Fibroblast of peridontal ligament (primary cell): Measurements from ENCODE around the gene KRT73.

Experiments used
- DNase-seq: peaks from one replicate; pipeline ENCODE4 v3.0.0-alpha.2; 2010; ENCODE audit errors: extremely low read depth

The KRT73 gene

DNA sequence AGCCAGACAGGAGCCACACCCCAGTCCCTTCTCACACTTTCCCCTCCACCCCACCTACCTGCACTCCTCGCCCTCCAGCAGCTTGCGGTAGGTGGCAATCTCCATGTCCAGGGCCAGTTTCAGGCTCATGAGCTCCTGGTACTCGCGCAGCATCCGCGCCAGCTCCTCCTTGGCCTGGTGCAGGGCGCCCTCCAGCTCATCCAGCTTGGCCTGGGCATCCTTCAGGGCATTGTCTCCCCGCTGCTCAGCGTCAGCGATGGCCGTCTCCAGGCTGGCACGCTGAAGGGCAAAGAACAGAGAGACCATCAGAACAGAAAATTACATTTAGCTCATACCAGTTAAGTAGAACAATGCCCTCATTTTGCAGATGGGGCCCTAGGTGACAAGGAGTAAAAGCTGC lies 50.2 kb downstream of the KRT73 start:
- no peak for DNase-seq

DNA sequence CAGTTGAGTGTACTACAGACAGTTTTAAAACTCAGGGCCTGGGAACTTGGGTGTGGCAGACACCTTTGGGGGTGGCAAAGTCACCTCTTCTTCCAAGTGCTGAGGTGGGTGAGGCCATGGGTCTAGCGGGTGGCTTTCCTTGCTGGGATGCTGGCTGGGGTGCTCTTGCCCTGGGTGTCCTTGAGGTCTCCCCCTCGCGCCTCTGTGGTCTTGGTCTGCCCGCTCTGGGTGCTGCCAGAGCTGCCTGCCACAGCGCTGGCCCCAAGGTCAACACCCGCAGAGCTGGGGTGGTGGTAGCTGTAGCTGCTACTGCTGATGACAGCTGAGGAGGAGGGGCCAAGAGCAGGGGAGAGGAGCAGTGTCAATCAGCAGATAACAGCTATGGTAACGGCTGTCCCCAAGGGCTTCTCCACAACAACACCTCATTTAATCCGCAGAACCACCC lies 51.5 kb downstream of the KRT73 start:
- DNase-seq: no peak

DNA sequence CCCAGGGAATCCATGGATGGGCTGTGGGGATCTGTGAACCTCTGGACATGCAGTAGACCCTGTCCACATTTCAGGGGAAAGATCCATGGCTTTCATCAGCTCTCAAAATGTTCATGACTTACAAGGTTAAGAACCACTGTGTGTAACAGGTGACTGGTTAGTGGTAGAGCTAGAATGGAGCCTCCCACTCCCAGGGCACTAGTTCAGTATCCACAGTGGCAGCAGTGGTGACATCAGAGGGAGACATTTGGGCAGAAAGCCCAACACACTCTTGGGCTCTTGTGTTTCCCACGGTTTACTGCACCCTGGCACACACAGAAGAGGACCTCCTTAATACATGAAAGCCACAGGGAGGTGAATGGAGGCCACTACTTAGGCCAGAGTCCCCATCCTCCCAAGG lies 53.8 kb downstream of the KRT73 start:
- no peak for DNase-seq

DNA sequence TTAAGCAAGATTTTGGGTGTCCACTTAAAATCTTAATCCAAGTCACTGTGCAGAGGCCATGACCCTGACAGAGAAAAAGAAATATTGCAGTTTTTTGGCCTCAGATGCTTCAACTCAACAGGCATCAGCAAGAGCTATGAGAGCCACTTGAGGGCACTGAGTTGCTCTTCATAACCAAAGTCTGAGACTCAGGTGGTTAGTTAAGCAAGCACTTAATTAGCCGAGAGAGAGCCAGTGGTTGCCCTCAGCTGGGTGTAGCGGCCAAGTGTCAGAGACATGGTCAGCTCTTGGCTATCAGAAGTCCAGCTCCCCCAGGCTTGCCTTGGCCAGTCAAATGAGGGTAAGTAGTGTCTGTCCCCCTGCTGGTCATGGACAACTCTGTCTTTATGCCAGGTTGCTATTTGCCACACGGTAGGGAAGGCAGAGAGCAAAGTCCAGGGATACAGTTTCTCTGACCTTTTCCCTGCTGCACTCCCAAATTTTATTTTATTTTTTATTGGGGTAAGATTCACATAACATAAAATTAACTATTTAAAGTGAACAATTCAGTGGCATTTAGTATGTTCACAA lies 56.4 kb downstream of the KRT73 start:
- DNase-seq: no peak

DNA sequence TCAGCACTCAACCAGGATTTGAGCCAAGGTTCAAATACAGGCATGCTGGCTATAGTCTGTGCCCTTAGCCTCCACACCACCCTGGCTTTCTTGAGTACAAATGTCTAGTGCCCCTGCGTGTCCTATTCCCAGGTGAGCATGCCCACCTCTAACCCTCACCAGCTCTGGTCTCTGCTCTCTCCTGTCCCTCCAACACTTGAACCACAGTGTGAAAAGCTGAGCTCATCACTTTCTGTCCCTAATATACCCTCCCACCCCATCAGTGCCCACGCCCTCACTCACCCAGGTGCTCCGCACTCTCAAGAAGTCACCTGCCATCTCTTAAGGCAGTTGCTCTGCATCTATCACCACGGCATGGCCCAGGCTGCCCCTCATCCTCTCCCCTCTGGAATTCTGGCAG lies 58.4 kb downstream of the KRT73 start:
- no peak for DNase-seq

DNA sequence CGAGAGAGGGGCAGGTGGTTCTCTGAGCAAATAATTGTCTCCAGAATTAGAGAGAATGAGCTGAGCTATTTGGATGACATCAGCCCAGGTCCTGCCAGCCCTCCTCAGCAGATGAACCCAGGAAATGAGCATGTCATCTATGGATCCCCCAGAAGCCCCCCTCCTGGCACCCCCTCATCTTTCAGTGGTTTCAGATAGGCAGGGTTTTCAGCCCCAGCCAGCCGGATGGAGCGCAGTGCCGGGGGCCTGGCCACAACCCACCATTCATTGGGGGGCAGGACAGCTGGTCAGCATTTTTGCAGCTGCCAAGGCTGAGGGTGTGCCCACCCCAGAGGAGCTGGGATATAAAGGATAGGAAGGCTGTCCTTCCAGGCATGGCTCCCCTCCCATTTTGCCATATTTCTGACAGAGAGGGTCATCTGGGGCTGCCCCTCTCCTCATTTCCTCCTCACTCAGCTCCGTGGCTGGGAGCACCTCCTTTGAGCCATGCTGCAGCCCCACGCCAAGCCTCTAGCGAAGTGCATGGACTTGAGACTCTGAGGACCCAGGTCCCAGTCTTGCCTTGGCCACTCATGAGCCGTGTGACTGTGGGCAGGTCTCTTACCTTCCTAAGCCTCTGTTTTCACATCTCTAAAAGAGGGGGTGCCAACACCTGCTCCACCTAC lies 59.4 kb downstream of the KRT73 start:
- no peak for DNase-seq
